GM21529 (cell line): ENCODE data around the gene CBX8.

Experiments used
- ATAC-seq: cut with Tn5 transposase; IDR thresholded peaks from one replicate; pipeline ENCODE4 v1.9.1; 2021; ENCODE audit not compliant: unreplicated experiment

Gene CBX8

DNA sequence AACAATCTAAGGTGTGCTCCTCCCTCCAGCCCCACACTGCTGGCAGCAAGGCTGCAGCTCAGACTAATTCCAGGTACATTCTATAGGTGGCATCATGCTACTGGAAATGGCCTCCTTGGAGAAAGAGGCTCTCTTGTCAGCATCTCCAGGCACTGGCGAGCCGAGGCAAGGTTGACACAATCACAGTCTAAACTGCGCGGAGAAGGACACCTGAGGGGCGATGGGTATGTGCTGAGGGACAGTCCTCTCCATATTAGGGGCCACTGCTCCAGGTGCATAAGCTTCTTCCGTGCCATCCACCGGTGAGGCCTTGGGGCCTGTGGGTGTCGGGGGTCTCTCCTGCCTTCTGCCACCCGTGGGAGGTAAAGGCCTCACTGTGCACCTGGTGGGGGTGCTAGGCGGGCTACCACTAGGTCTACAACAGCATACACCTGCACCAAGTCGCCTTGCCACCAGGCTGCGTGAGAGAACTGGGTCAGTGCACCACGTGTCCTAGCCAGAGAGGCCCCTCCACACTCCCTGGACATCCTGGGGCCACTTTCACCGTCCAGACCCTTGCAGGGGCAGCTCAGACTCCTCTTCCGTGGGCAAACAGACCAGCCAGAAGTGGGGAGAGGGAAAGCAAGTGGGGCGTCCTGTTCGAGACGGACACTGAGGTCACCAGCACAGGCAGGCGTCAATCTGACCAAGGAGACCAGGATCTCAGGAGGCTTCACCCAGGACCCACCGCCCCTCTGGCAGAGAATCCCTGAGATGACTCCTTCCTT is 12.1 kb upstream of the CBX8 start:
- no peak for ATAC-seq

DNA sequence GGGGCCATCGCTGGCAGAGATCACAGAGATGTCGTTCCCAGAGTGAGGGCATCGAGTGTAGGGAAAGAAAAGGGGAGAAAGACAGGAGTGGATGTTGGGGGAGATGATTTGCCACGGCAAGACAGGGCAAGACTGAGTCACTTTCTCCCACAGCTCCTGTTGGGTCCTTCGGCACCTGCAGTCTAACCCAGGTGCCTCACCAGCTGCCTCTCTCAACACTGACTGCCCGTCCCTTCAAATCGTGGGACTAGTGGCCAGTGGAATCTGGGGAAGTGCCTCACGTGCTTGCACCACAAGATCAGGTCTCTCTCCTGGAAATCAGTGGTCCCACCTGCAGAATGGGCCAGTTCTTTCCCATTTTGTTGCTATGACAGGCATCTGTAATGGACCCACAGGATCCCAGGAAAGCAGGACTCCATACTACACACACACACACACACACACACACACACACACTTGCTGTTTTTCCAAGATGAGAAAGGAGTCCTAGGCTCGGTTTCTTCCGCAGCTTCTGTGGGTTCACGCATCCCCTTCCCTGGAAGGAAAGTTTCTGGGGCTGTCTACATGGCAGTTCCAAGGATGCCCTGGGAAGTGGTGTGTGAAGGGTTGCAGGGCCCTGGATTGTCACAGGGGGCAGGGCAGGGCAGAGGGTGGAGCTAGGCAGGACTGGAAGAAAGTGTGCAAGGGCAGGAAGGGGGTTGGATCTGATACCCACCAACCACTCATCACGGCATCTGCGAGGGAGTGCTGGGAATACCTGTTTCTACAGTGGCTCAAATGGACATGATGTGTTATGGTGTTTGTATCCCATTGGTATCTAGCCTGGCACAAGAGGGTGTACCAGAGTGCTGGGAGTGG is 10.2 kb upstream of the CBX8 start:
- ATAC-seq: no peak

DNA sequence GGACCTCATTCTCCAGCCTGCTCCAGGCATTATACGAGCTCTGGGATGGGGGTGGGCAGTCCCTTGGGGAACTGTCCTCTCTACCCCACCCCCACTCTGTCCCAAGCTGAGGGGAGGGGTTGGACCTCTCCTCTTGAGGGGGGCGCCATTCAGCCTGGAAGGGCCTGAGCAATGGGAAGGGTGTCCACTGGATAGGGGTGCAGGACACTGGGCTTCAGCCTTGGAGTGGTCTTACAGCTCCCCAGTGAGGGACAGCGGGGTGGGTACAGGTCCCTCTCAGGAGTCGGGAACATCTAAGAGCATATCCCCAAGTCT is 9.5 kb upstream of the CBX8 start:
- no peak for ATAC-seq

DNA sequence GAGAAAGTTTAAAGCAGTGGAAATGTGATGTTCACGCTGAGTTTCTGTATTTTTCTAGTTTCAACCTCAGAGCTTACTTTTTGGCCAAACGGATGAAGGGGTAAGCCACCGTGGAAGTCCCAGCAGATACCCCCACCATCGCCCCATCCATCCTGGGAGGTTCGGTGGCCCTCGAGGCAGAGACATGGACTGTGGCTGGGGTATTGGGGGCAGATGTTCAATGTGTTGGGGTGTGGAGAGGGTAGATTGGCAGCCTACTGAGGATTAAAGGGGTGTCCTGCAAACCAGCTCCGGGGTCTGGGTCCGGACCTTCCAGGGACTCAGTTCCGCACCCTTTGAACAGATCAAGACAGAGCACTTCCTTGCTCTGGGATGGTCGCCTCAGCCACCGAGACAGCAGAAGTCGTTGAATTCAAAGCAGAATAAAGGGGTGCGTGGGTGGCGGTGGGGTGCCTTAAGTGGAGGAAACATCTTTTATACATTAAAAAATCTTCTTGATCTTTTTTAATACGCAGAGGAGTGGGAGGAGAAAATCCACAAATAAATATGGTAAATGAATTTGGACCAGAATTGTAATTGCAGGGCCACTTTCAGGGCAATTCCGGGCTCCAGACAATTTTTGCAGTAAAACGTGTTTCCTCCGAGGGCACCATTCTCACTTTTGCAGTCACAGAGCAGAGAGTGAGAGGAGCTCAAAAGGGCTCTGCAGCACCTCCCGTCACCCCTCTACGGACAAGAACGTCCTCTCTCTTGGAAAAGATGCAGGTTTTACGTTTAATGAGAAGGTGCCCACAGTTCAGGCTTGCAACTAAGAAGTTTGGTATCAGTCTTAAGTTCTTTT is 8.2 kb upstream of the CBX8 start:
- ATAC-seq: peak; percentile 11

DNA sequence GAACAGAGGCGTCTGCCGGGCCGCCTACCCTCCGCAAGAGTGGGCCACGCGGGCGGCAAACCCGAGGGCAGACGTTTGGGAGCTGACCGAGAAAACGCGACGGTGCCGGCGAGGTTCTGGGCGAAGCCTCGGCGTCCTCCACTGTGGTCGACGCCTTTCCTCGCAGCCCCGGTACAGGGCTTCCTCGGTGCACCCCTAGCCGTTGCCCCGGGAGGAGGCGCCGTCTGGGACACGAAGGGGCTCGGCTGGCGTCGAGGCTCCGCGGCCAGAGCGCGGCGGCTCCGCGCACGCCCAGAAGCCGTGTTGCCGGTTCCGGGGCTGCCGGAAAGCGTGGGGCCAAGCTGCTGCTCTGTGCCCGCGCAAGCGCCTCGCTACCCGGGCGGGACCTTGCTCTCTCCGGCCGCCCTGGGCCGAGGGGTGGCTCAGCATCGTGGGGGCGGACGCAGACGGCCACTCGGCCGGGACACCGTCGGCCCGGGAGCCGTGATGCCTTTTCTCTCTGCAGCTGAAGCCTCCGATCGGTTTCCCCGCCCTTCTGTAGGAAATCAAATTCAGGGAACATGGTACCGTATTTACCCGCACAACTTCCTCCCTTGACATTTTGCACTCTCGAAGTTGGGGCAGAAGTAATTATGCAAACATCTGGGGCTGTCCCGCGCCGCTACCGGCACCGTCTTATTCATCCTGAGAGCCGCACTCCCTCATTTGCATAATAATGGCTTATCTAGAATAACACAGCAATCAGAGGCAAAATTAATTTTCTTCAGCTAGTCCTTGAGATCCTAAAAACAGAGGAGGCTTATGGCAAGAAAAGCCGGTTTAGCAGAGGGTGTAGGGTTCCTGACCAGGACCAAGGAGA is 7.3 kb upstream of the CBX8 start:
- ATAC-seq: peak; percentile 81

DNA sequence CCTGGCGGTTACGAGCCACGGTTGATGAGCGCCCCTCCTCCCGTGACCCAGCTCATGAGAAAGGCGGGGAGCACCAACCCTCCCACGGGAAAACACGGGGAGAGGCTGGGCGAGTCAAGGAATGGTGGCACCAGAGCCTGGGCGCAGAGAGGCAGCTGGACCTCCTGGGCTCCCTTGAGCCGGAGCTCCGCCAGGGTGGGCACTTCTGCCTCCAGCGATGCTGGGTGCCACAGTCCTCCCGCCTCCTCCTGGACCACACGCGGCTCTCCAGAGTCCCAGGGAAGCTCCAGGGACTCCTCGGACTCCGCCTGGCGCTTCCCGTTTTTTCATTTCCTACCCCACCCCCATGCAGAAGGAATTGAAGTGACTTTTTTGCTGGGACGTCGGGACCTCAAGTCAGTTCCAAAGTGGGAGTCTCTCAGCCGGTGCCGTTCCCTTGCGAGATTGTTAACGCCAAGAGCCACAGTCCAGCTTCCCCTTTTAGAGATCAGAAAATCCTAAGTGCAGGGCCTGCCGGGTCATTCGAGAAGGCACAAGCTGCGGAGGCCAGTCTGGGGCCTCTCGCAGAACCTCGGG is 6.6 kb upstream of the CBX8 start:
- ATAC-seq: no peak

DNA sequence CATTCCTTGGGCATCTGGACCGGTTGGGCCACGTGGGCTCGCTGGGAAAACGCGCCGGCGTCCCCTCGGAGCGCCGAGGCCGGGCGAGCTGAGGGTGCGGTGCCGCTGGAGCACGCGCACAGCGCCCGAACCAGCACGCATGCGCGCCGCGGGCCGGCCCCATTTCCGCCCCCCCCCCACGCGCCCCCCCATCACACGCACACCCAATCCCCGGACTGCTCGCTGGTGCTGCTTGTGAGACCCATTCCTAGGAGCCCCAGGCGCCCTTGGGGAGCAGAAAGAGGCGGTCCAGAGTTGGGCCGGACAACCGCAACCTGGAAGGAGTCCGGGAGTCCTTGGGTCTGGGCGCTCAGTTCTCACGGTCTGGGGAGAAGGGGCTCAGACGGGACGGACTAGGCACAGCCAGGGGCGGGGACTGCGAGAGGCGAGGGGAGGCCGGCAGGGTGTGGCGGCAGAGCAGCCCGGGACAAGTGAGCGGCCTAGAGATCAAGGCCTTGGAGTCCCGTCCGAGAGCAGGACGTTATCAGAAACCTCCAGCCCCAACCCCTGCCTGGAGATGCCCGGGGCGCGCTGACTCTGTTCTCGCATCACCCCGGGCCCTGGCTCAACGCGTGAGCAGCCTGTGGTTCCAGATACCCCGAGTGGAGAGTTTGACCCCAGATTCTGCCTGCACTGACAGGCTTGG is 6.0 kb upstream of the CBX8 start:
- ATAC-seq: no peak

DNA sequence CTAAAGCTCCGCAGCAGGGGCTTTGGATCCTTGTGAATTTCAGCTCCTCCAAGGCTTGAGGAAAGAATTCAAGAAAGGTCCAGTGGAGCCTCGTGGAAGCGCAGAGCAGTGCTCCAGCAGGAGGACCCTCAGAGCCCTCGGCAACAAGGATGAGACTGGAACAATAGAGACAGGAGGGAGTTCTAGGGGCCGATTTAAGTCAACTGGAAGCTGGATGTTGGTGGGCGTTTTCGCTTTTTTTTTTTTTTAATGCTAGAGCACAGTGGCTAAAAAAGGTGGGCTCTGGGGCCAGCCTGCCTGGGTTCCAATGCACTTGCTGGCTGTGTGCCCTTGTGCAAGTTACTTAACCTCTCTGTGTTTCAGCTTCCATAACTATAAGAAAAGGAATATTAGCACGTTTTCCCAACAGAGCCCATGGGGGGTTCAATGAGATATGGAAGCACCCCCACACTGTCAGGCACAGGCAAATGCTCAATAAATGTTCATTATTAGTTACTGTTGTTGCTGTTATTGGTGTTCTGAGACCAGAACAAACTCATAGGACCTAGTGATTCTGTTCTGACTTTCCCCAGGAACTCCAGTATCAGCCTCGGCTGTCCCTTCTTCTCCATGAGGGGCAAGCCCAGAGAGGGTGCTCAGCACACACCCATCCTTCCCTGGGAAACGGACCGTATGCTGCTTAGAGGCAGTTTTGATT is 5.3 kb upstream of the CBX8 start:
- ATAC-seq: no peak

DNA sequence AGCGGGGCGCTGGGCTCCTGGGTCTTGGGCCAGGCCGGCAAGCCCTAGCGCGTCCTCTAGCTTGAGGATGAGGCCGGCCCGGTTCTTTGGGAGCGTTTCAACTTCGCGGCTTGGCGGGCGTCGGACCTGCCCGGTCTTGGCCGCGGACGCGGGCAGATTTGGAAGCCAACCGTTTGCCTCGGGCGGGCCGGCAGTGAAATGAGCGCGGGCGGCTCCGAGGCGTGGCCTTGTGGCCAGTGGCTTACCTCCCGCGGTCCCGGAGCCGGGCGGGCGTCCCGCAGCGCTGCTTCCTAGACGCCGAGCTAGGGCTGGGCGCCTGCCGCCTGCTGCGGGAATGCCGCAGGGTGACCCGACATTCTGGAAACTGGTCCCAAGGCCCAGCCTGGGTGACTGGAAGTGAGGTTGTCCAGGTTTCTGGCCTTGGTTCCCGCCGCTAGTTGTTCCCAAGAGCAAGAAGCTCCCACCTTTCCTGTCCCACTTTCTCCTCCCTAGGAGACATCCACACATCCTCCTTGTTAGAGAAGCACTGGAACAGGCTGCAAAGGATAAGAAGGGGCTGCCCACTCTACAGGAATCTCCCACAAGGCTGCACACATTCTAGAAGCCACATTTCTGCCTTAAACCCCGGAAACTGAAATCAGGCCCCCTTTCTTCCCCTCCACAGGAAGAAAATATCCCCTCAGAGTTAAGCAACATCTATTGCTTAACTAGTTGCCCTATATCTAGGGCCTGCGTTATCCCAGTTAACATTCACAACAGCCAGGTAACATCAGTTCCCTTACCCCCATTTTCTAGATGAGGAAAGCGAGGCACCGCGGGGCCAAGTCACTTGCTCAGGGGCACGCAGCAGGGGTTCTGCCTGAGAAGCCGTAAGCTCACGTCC is 4.5 kb upstream of the CBX8 start:
- no peak for ATAC-seq

DNA sequence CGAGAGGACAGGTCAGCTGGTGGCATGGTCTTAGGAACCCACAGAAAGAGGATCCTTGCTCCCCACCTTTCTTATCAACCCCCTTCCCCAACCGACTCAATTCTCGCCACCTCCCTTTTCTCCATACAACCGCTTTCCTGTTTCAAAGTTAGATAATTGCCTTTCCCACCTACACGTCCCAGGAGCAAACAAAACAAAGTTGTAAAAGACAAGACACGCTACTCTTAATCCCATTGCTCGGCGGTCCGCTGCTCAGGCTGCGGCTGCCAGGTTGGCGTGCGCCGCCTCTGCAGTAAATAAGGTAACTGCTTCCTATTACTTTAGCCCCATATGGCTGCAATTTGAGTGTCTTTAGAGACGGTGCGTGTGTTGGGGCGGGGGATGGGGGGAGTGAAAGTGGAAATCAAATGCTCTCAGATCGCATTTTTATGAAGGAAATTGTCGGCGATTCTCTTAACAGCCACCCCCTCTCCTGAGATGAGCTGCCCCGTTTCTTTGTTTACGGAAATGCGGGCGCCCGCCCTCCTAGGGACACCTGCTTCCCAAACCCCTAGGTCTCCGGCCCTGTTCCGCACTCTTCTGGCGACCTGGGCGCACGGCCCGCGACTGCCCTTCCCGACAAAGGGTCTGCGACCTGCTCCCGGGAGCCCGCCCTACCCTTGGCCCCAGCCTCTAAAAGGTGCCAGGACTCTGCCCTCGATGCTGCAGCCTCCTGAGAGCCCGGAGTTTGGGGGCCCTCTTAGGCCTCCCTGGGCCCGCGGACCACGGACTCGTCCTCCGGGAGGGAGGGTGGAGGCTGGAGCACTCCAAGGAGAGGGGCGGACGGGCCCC is 3.7 kb upstream of the CBX8 start:
- no peak for ATAC-seq

DNA sequence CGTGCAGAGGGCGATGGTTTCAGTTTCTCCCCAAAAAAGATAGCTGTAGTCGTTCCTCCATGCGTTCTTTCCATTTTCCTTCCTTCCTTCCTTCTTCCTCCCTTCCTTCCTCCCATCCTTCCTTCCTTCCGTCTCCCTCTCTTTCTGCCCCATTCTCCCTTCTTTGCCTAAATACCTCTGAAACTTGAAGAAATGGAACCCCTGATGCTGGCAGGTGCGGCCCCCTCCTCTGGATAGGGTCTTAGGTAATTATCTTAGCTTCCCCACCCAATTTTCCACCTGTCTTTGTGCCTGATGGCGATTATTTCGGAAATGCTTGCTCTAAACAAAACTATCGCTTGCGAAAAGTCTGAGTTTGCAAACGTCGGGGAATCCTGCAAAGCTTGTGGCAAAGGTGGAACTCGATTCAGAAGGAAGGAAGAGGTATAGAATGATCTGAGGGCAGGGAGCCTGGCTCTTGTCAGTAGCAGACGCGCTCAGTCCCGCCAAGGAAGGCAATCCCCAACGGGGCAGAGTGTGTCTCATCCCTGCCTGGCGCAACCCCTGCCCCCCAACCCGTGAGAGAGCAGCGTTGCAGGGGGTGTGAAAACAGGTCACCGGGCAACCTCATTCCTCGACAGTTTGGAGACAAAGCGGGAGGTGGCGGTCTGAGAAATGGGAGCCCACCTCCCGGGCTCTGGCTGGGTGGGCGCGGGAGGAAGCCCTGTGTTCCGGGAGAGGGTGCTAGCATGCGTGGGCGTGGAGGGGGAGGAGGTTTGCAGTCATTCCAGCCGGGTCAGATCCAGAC is 2.9 kb upstream of the CBX8 start:
- no peak for ATAC-seq

DNA sequence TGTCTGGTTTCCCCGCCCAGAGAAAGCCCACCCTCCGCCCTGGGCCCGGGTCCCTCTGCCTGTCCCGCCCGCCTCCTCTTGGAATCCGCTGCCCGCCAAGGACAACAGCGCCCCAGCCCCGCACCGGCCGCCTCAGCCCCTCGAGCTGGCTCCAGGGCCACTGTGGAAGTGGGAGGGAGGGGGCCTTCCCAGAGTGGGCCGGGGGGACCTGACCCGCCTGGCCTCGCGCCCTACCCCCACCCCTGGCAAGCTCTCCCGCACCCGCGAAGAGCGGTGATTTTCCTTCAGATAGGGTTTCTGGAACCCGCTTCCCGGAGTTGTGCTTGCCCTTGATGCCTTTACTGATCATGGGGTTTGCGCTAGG is 2.3 kb upstream of the CBX8 start:
- ATAC-seq: no peak

DNA sequence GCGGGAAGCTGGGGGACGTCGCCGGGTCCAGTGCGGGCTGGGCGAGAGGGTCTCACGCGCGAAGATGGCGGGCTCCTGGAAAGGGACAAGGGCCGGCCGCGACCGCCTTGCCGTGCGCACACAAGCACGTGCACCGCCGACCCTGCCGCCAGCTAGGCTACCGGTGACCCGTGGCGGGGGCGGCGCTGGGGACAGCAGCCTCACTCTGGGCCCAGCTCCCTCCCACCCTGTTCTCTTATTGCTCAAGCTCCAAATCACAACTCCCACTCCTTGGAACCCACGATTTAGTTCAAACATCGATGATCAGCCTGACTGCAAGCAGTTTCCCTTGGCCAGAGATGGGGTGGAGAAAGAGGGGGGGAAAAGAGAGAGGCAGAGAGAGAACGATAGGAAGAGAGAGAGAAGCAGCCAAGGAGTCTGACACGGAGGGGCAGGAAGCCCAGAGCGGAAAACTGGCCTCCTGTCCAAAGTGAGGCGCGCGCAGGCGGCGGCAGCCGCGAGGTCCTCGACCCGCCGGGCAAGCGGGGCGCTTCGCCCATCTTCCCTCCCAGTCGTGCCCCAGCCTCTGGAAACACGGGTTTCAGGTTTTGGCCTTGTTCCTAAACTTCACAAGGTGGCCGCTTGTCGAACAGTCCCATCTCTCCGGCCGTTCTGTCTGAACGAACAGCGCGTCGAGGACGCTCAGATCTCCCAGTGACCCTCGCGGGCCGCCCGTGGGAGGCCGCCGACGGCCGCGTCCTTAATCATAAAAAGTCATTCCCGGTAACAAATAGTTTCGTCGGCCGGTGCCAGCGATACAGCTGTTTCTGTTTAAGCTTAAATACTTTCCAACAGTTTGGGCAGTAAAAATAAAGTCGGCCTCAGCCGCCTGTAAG is 1.7 kb upstream of the CBX8 start:
- no peak for ATAC-seq

DNA sequence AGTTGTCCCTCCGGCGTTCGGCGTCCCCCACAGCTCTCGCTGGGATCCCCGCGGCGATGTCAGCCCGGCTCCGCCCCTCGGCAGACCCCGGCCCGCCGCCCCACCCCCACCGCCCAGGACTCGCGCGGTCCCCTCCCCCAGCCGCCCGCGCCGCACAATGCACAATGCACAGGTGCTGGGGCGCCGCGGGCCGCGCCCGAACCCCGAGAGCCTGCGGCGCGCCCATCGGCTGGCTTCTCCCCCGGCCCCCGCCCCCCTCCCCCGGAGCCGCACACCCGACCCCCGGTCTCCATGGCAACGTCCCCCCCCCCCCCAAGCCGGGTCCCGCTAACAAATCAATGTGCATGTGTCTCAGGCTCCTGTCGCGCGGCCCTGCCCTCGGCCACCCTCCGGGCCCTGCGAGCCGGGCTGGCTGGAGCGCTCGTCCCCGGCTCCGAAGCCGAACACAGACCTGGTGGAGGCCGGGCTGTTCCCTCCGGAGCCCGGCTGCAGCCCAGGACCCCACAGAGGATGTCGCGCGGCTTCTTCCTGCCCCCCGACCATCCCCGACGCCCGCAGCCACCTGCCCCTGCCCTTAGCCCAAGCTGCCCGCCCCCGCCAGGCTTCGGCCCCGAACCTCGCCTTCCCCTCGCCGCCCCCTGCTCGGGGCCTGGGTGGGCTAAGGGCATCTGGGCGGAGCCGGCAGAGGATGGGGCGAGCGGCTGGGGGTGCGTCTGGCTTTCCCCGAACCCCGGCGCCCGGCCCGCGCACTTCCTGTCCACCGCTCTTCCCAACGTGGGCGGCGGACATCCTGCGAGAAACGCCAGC is 818 bp upstream of the CBX8 start:
- peak; percentile 11 for ATAC-seq

DNA sequence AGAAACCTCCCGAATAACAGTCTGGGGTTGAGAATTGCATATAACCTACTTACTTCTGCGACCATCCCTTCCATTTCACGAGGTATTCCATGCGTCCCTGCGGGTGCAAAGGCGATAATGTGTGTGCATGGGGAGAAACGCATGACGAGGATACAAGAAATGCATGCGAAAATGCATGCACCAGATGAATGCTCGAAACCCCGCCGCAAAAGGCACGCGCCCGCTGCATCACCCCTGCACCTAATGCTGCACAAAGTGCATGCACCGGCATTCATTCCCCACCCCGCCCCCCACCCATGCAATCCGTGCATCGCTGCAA is 474 bp downstream of the CBX8 start:
- ATAC-seq: no peak
